HEK293T (cell line): ENCODE results near the gene RAD18.

Experiments used
- ELF4 ChIP-seq: fragments of 450-650 bp; IDR thresholded peaks from 2 replicates; pipeline ENCODE4 v1.6.1; 2017; ENCODE audit warnings: antibody characterized with exemption
- FOXA1 ChIP-seq: fragments of 450-650 bp; IDR thresholded peaks from 2 replicates; pipeline ENCODE4 v1.6.1; 2016; ENCODE audit warnings: mild to moderate bottlenecking
- LEF1 ChIP-seq: fragments of 450-650 bp; IDR thresholded peaks from 2 replicates; pipeline ENCODE4 v1.6.1; 2017; ENCODE audit warnings: mild to moderate bottlenecking, borderline replicate concordance
- NFRKB ChIP-seq: fragments of 450-650 bp; IDR thresholded peaks from 2 replicates; pipeline ENCODE4 v1.6.1; 2016; ENCODE audit warnings: mild to moderate bottlenecking, moderate library complexity
- SP1 ChIP-seq: fragments of 450-650 bp; IDR thresholded peaks from 2 replicates; pipeline ENCODE4 v1.6.1; 2017
- TARDBP ChIP-seq: fragments of 450-650 bp; IDR thresholded peaks from 2 replicates; pipeline ENCODE4 v1.6.1; 2016
- ZNF384 ChIP-seq: fragments of 450-650 bp; IDR thresholded peaks from 2 replicates; pipeline ENCODE4 v1.6.1; 2016
- TF ChIP-seq, protein P1 (sequence below): fragments of 450-650 bp; IDR thresholded peaks from 2 replicates; pipeline ENCODE4 v1.6.1; 2016

DNA sequence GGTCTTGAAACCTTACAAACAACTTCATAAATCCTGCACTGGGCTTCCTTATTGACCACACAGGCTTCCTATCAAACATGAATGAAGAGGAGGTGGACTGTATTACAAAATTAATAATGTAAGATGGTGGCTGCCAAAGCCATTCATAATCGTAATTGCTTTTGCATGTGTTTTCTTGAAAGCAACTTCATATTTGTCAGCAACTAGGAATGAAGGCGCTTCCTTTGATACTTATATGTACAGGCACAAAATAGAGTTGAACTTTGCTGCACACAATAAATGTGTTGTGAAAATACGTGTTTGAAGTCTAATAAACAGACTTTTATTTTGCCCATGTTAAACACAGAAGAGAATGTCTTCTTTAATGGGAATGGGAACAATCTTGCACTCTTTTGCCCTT is 121.8 kb downstream of the RAD18 start:
- TF ChIP-seq ELF4 (no peak), SP1 (no peak), FOXA1 (no peak), TARDBP (no peak), NFRKB (no peak), LEF1 (no peak), ZNF384 (no peak)
- TF ChIP-seq, protein P1, sequence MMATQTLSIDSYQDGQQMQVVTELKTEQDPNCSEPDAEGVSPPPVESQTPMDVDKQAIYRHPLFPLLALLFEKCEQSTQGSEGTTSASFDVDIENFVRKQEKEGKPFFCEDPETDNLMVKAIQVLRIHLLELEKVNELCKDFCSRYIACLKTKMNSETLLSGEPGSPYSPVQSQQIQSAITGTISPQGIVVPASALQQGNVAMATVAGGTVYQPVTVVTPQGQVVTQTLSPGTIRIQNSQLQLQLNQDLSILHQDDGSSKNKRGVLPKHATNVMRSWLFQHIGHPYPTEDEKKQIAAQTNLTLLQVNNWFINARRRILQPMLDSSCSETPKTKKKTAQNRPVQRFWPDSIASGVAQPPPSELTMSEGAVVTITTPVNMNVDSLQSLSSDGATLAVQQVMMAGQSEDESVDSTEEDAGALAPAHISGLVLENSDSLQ, result no peak
